Activated T-helper 1 cell treated with Interleukin-2 at 50 U/mL for 16 hours (primary cell): ENCODE results near the gene SPPL2C.

ENCODE experiments used
- DNase-seq: peaks from one replicate; pipeline ENCODE4 v3.0.0-alpha.2; 2020; ENCODE audit warnings: low read depth

Gene SPPL2C

DNA sequence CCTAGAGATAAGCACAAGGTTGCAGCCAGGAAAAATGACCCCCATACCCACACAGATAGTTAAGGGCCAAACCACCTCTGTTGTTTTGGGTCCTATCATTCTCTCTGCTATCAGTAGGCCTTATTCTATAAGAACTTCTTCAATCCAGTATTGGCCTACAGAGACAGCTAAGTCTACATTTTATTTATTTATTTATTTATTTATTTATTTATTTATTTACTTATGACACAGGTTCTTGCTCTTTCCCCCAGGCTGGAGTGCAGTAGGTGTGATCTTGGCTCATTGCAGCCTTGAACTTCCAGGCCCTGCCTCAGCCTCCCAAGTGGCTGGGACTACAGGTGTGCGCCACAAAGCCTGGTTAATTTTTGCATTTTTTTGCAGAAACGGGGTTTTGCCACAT lies 42.2 kb downstream of the SPPL2C start:
- no peak for DNase-seq

DNA sequence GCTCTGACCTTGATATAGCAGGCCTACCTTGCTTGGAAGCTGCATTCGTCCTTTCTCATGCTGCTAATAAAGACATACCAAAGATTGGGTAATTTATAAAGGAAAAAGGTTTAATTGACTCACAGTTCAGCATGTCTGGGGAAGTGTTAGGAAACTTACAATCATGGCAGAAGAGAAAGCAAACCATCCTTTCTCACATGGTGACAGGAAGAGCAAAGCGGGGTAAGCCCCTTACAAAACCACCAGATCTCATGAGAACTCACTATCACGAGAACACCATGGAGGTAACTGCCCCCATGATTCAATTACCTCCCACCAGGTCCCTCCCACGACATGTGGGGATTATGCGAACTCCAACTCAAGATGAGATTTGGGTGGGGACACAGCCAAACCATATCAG lies 43.7 kb downstream of the SPPL2C start:
- DNase-seq = no peak

DNA sequence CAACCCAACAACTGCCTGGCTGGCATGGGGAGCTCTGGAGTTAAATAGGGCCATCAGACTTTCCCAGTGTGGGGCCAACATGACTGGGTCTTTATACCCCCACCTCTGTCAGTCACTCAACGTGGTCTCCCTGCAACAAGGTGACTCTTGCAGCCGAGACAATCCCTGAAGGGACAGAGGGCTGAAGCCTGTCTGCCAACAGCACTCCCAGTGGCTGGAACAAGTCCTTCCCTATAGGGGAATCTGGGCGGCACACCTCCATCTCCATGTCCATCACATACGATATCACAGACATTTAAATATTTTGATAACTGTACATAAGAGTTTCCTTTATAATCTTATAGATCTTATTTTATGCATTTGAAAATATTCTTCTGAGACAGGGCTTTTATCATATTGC lies 44.9 kb downstream of the SPPL2C start:
- no peak for DNase-seq

DNA sequence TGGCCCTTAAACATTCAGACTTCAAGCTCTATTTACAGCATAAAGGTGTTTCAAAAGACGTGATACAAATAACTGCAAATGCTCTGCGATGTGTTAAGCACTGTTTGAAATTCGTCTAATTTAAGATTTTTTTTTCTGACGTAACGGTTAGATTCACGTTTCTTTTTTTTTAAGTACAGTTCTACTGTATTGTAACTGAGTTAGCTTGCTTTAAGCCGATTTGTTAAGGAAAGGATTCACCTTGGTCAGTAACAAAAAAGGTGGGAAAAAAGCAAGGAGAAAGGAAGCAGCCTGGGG lies 49.0 kb downstream of the SPPL2C start:
- DNase-seq = no peak

DNA sequence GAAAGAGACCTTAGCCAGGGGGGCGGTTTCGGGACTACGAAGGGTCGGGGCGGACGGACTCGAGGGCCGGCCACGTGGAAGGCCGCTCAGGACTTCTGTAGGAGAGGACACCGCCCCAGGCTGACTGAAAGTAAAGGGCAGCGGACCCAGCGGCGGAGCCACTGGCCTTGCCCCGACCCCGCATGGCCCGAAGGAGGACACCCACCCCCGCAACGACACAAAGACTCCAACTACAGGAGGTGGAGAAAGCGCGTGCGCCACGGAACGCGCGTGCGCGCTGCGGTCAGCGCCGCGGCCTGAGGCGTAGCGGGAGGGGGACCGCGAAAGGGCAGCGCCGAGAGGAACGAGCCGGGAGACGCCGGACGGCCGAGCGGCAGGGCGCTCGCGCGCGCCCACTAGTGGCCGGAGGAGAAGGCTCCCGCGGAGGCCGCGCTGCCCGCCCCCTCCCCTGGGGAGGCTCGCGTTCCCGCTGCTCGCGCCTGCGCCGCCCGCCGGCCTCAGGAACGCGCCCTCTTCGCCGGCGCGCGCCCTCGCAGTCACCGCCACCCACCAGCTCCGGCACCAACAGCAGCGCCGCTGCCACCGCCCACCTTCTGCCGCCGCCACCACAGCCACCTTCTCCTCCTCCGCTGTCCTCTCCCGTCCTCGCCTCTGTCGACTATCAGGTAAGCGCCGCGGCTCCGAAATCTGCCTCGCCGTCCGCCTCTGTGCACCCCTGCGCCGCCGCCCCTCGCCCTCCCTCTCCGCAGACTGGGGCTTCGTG lies 49.5 kb downstream of the SPPL2C start, which contains the start of gene MAPT:
Gene MAPT (plus strand): TSS at position 533 of the 763 bp plus-strand sequence. CDS start 67,784 bp downstream, outside the sequence.
- DNase-seq = peak; percentile 73

DNA sequence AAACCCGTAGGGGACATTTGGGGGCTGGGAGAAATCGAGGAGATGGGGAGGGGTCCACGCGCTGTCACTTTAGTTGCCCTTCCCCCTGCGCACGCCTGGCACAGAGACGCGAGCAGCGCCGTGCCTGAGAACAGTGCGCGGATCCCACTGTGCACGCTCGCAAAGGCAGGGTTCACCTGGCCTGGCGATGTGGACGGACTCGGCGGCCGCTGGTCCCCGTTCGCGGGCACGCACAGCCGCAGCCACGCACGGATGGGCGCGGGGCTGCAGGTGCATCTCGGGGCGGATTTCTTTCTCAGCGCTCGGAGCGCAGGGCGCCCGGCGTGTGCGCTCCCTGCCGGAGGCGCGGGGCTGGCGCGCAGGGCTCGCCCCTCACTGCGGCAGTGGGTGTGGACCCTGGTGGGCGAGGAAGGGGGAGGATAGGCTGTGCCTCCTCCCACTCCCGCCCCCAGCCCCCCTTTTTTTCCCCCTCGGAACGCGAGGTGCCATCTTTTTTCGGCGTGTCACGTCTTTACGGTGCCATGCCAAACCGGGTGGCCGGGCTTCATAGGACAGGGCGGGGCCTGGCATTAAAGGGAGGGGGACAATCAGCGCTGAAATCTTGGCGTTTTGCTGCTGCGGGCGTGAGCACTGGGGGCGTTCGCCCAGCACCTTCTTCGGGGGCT lies 50.8 kb downstream of the SPPL2C start:
- DNase-seq = no peak

DNA sequence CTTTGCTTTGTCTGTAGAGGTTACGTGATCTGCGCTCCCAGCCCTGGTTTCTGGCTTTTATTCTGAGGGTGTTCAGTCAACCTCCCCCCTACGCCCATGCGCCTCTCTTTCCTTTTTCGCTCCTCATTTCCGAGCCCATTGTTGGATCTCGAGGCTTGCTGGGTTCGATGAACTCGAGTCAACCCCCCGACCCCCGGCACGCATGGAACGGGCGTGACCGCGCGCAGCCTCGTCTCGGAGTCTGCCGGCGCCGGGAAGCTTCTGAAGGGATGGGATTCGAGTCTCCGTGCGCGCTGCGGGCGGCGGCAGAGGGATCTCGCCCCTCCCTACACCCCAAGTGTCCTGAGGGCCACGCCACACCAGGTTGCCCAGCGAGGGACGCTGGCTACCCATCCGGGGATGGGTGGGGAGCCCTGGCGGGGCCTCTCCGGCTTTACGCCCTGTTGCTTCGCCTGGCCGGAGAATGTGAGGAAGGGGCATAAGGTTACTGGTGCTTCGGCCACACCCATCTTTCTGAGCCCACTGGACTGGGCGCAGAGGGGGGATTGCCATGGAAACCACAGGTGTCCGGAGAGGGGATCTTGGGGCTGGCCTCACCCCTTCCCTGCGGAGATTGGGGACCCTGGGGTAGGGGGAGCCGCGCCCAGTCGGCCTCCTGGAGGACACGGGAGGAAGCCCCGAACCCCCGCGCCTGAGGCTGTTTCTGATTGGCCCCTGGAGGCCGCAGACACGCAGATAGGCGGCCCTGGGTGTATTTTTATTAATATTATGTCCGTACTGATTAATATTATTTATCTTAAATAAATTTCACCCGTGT lies 51.5 kb downstream of the SPPL2C start:
- DNase-seq = no peak
